Epithelial cell of esophagus (primary cell): ENCODE results near the gene RPL28.

Experiments used
- DNase-seq: peaks from one replicate; pipeline ENCODE4 v3.0.0; 2010; ENCODE audit warnings: low read depth
- H3K4me3 ChIP-seq: 2 replicates; pipeline ENCODE4 v1.5.1; 2011; ENCODE audit warnings: mild to moderate bottlenecking, low read length, control low read depth
- TF ChIP-seq, protein P1 (sequence below): IDR thresholded peaks from 2 replicates; pipeline ENCODE4 v1.5.1; 2011; ENCODE audit warnings: low read depth, mild to moderate bottlenecking, low read length, control low read depth, inconsistent platforms; ENCODE audit not compliant: insufficient read depth; ENCODE audit errors: missing control alignments

Gene RPL28

DNA sequence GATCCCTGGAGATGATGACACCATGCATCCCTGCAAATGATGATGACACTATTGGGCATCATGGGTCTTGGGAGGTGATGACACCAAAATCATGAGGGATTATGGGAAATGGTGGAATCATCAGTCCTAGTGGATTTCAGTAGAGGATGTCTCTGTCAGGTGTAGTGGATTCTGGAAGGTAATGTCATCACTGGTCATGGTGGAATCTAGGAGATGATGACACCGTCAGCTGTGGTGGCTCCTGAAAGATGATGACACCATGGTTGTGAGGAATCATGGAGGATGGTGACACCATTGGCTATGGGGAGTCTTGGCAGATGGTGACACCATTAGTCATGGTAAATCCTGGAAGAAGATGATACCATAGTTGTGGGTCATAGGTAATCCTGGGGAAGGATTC is 45.5 kb downstream of the RPL28 start:
- no peak for DNase-seq
- TF ChIP-seq, protein P1, sequence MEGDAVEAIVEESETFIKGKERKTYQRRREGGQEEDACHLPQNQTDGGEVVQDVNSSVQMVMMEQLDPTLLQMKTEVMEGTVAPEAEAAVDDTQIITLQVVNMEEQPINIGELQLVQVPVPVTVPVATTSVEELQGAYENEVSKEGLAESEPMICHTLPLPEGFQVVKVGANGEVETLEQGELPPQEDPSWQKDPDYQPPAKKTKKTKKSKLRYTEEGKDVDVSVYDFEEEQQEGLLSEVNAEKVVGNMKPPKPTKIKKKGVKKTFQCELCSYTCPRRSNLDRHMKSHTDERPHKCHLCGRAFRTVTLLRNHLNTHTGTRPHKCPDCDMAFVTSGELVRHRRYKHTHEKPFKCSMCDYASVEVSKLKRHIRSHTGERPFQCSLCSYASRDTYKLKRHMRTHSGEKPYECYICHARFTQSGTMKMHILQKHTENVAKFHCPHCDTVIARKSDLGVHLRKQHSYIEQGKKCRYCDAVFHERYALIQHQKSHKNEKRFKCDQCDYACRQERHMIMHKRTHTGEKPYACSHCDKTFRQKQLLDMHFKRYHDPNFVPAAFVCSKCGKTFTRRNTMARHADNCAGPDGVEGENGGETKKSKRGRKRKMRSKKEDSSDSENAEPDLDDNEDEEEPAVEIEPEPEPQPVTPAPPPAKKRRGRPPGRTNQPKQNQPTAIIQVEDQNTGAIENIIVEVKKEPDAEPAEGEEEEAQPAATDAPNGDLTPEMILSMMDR: no peak
- H3K4me3 ChIP-seq: no peak overlapping the region

DNA sequence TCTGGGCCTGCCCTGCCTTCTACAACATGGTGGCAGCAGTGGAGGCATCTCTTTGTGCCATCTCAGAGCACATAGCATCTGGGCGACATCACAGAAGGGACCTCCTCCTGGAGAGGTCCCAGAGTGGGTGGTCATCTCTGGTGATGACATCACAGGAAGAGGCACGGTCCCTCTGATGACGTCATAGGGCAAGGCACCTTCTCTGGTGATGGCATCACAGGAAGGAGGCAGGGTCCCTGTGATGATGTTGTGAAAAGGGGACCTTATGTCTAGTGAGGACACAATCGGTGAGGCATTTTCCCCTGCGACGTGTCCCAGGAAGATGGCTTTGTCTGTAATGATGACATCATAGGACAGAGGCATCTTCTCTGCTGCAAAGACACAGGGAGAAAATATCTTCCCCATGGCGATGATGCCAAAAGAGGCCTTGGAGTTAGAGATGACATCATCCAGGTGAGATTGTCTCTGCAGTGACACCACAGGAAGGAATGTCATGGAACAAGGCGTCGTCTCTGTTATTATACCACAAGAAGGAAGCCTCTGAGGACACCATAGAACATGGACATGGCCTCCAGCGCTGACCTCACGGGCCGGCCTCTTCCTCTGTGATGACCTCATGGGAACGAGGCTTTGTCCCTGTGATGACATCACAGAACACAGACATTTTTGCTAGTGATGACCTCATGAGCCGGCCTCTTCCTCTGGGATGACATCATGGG is 46.7 kb downstream of the RPL28 start:
- TF ChIP-seq, protein P1: no peak
- peak; percentile 19 for DNase-seq
- no peak overlapping the region for H3K4me3 ChIP-seq

DNA sequence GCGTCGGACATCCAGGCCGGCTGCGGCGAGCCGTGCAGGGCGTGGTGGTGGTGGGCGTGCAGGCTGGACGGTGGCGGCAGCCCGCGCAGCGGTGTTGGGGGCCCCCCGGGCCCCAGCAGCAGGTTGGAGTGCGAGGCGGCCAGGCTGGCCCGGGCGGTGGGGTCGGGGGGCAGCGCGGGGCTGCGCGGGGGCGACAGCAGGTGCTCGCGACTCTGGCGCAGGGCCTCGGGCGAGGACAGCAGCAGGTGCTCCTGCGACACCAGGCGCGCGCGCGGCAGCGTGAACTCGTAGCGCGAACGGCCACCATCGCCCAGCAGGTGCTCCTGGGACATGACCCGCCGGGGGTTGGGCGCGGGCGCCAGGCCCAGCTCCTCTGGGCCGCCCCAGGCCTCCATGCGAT is 47.6 kb downstream of the RPL28 start:
- TF ChIP-seq, protein P1: no peak
- H3K4me3 ChIP-seq: no peak overlapping the region
- DNase-seq: no peak

DNA sequence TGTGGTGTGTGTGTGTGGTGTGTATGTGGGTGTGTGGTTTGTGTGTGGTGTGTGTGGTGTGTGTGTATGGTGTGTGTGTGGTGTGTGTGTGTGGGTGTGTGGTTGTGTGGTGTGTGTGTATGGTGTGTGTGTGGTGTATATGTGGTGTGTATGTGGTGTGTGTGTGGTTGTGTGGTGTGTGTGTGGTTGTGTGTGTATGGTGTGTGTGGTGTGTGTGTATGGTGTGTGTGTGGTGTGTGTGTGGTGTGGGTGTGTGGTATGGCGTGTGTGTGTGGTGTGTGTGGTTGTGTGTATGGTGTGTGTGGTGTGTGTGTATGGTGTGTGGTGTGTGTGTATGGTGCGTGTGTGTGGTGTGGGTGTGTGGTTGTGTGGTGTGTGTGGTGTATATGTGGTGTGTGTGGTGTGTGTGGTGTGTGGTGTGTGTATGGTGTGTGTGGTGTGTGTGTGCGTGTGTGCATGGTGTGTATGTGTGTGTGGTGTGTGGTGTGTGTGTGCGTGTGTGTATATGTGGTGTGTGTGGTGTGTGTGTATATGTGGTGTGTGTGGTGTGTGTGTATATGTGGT is 48.7 kb downstream of the RPL28 start:
- no peak overlapping the region for H3K4me3 ChIP-seq
- no peak for DNase-seq
- TF ChIP-seq, protein P1: no peak

DNA sequence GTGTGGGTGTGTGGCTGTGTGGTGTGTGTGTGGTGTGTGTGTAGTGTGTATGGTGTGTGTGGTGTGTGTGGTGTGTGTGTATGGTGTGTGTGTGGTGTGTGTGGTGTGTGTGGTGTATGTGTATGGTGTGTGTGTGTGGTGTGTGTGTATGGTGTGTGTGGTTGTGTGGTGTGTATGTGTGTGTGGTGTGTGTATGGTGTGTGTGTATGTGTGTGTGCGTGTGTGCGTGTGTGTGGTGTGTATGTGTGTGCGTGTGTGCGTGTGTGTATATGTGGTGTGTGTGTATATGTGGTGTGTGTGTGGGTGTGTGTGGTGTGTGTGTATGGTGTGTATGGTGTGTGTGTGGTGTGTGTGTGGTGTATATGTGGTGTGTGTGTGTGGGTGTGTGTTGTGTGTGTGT is 49.3 kb downstream of the RPL28 start:
- DNase-seq: no peak
- TF ChIP-seq, protein P1: no peak
- no peak overlapping the region for H3K4me3 ChIP-seq

DNA sequence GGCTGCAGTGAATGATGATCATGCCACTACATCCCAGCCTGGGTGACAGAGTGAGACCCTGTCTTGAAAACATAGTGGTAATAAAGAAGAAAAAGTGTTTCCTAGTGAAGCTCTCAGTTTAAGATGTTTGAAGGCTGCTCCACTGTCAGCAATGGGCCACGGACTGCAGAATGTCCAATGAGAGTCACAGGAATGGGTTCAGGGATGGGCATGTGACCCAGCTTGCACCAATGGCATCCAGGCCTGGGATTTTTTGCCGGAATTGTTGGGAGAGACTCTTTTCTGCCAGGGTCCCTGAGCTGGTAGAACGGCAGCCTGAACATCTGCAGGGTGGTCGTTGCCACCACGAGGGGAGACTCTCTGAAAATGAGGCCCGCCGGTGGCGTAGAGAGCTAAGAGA is 51.1 kb downstream of the RPL28 start:
- no peak for DNase-seq
- no peak overlapping the region for H3K4me3 ChIP-seq
- TF ChIP-seq, protein P1: no peak

DNA sequence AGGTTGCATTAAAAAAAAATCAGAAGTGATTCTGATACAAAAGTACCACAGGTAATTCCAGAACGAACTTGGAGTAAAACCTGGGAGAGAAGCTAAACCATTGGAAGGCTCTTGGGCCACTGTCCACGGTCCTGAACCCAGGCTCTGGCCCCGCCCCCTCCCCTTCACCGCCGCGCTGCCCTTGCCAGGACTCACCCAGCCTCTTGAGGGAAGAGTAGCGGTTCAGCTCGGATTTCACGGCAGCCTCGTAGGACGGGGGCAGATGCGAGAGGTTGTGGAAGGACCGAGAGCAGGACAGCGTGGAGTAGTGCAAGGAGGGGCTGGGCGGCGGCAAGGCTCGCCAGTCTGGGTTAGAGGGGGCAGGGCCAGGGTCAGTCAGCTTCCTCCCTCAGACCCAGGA is 51.7 kb downstream of the RPL28 start:
- no peak overlapping the region for H3K4me3 ChIP-seq
- DNase-seq: peak; percentile 74
- TF ChIP-seq, protein P1: no peak
